ENCODE results near the gene FOXN3.

Gene FOXN3

GRCh38 chr14:89427426-89428172, 10.6 kb upstream of the FOXN3 start:
- H3K79me2 ChIP-seq (ENCODE audit: insufficient read depth, low read length), result peaks cover 72% of the 10 kb centered on the region
- no peak overlapping the region for H2AFZ ChIP-seq (ENCODE audit: low read length)
- H3K9me2 ChIP-seq (replicated peaks; ENCODE audit: low read depth, low read length), result no peaks in the 10 kb centered on the region
- H3K9ac ChIP-seq (ENCODE audit: low read depth, low read length, poor library complexity, severe bottlenecking), result peak overlapping the region; percentile 92
- H3K27me3 ChIP-seq (ENCODE audit: insufficient read depth, low read length, poor library complexity, severe bottlenecking), result no peaks in the 10 kb centered on the region
- H3K4me3 ChIP-seq (ENCODE audit: low read length, poor library complexity, severe bottlenecking), result no peak overlapping the region
- no peaks in the 10 kb centered on the region for H4K20me1 ChIP-seq (ENCODE audit: insufficient read depth, low read length, poor library complexity, severe bottlenecking)
- H3F3A ChIP-seq (ENCODE audit: low read depth), result peaks cover 3% of the 10 kb centered on the region; the same call in 1 of the 2 replicates
- peak overlapping the region; percentile 95 for H3K4me2 ChIP-seq (ENCODE audit: low read depth, low read length, poor library complexity, severe bottlenecking)
- peaks cover 69% of the 10 kb centered on the region for H3K4me1 ChIP-seq (ENCODE audit: insufficient read depth, low read length, poor library complexity, severe bottlenecking)
- no peaks in the 10 kb centered on the region for H3K36me3 ChIP-seq (ENCODE audit: insufficient read depth, low read length)
- no peak for TF ChIP-seq EZH2phosphoT487 (IDR thresholded peaks at IDR 0.05; ENCODE audit: borderline replicate concordance)
- no peak for TF ChIP-seq CTCF (conservative IDR thresholded peaks at IDR 0.05; ENCODE audit: low read length)
- H3K9me3 ChIP-seq (ENCODE audit: insufficient read depth, low read depth, low read length), result no peaks in the 10 kb centered on the region

- Histone ChIP-seq H3K4me1 (ENCODE audit: insufficient read depth, low read length, poor library complexity, severe bottlenecking) (peaks cover 55% of the 10 kb centered on the region), H3K9me3 (ENCODE audit: insufficient read depth, low read depth, low read length) (no peaks in the 10 kb centered on the region)
Measured at GRCh38 chr14:89425931-89426330, 8.9 kb upstream of the FOXN3 start.

GRCh38 chr14:89424241-89424640, 7.2 kb upstream of the FOXN3 start:
- no peaks in the 10 kb centered on the region; the same call in 1 of the 2 replicates for H3K36me3 ChIP-seq (ENCODE audit: insufficient read depth, low read length)
- H4K20me1 ChIP-seq (ENCODE audit: insufficient read depth, low read length, poor library complexity, severe bottlenecking), result no peaks in the 10 kb centered on the region
- H3F3A ChIP-seq (ENCODE audit: low read depth), result no peaks in the 10 kb centered on the region
- TF ChIP-seq EZH2phosphoT487 (IDR thresholded peaks at IDR 0.05; ENCODE audit: borderline replicate concordance), result no peak
- no peak for TF ChIP-seq CTCF (conservative IDR thresholded peaks at IDR 0.05; ENCODE audit: low read length)
- no peak overlapping the region for H2AFZ ChIP-seq (ENCODE audit: low read length)
- no peaks in the 10 kb centered on the region for H3K9me3 ChIP-seq (ENCODE audit: insufficient read depth, low read depth, low read length)
- H3K9me2 ChIP-seq (replicated peaks; ENCODE audit: low read depth, low read length), result no peaks in the 10 kb centered on the region
- H3K27me3 ChIP-seq (ENCODE audit: insufficient read depth, low read length, poor library complexity, severe bottlenecking), result no peaks in the 10 kb centered on the region
- no peak overlapping the region for H3K4me3 ChIP-seq (ENCODE audit: low read length, poor library complexity, severe bottlenecking)
- no peak overlapping the region for H3K4me2 ChIP-seq (ENCODE audit: low read depth, low read length, poor library complexity, severe bottlenecking)
- peaks cover 50% of the 10 kb centered on the region for H3K4me1 ChIP-seq (ENCODE audit: insufficient read depth, low read length, poor library complexity, severe bottlenecking)
- peaks cover 79% of the 10 kb centered on the region for H3K79me2 ChIP-seq (ENCODE audit: insufficient read depth, low read length)
- H3K9ac ChIP-seq (ENCODE audit: low read depth, low read length, poor library complexity, severe bottlenecking), result no peak overlapping the region

More at GRCh38 chr14:89425931-89426330, 8.9 kb upstream of the FOXN3 start:
- TF ChIP-seq CTCF (conservative IDR thresholded peaks at IDR 0.05; ENCODE audit: low read length) (no peak), EZH2phosphoT487 (IDR thresholded peaks at IDR 0.05; ENCODE audit: borderline replicate concordance) (no peak)
- Histone ChIP-seq H3K9ac (ENCODE audit: low read depth, low read length, poor library complexity, severe bottlenecking) (no peak overlapping the region), H3K9me2 (replicated peaks; ENCODE audit: low read depth, low read length) (no peaks in the 10 kb centered on the region), H3K27me3 (ENCODE audit: insufficient read depth, low read length, poor library complexity, severe bottlenecking) (no peaks in the 10 kb centered on the region), H3K4me2 (ENCODE audit: low read depth, low read length, poor library complexity, severe bottlenecking) (no peak overlapping the region), H3K36me3 (ENCODE audit: insufficient read depth, low read length) (no peaks in the 10 kb centered on the region), H3F3A (ENCODE audit: low read depth) (0 out of 2 replicates have a peak, but pooled peaks cover 3% of the 10 kb centered on the region), H3K4me3 (ENCODE audit: low read length, poor library complexity, severe bottlenecking) (no peak overlapping the region), H2AFZ (ENCODE audit: low read length) (no peak overlapping the region), H3K79me2 (ENCODE audit: insufficient read depth, low read length) (peaks cover 65% of the 10 kb centered on the region), H4K20me1 (ENCODE audit: insufficient read depth, low read length, poor library complexity, severe bottlenecking) (no peaks in the 10 kb centered on the region)
